Panc1 (cell line): ENCODE data around the gene SETDB1. TPM values are rescaled to one million over a fixed set of nuclear protein-coding genes. Genes with fewer than 3 reads are reported as not detected.

Experiments
- total RNA-seq: library from RNA; stranded (reverse); gene quantifications from one replicate; pipeline ENCODE4 v1.2.1, GENCODE V29; 2021; ENCODE audit not compliant: unreplicated experiment

The SETDB1 gene
- total RNA-seq, 1 experiment from 2014 or later = 43.3 TPM

Other genes starting within 250 kb of the SETDB1 start
- gene GOLPH3L, start 229.2 kb upstream of the SETDB1 start, total RNA-seq = 19.6 TPM
- gene HORMAD1, start 205.5 kb upstream of the SETDB1 start, total RNA-seq = not detected
- gene CTSS, start 160.6 kb upstream of the SETDB1 start, total RNA-seq = 5.1 TPM
- gene CTSK, start 118.1 kb upstream of the SETDB1 start, total RNA-seq = 4.4 TPM
- gene ARNT, start 49.8 kb upstream of the SETDB1 start, total RNA-seq = 36.2 TPM
- not detected for gene CTXND2, start 39.2 kb upstream of the SETDB1 start, total RNA-seq
- gene CERS2, start 48.5 kb downstream of the SETDB1 start, total RNA-seq = 348 TPM
- 1.2 TPM for gene ANXA9, start 55.9 kb downstream of the SETDB1 start, total RNA-seq
- gene MINDY1, start 80.5 kb downstream of the SETDB1 start, total RNA-seq = 15.8 TPM
- 16.2 TPM for gene PRUNE1, start 82.1 kb downstream of the SETDB1 start, total RNA-seq
- gene BNIPL, start 110.2 kb downstream of the SETDB1 start, total RNA-seq = 0.46 TPM
- gene C1orf56, start 121.4 kb downstream of the SETDB1 start, total RNA-seq = 2.7 TPM
- 81.2 TPM for gene CDC42SE1, start 133.3 kb downstream of the SETDB1 start, total RNA-seq
- 5.0 TPM for gene MLLT11, start 134.0 kb downstream of the SETDB1 start, total RNA-seq
- 8.1 TPM for gene GABPB2, start 144.4 kb downstream of the SETDB1 start, total RNA-seq
- gene SEMA6C, start 220.3 kb downstream of the SETDB1 start, total RNA-seq = 5.7 TPM
- gene TNFAIP8L2, start 230.3 kb downstream of the SETDB1 start, total RNA-seq = not detected
- gene LYSMD1, start 239.5 kb downstream of the SETDB1 start, total RNA-seq = 5.1 TPM
- 36.5 TPM for gene SCNM1, start 239.8 kb downstream of the SETDB1 start, total RNA-seq
- 0.80 TPM for gene TMOD4, start 249.6 kb downstream of the SETDB1 start, total RNA-seq